Measurements from ENCODE around the gene LGMN.

GRCh38 chr14:92737619-92738188 lies 10.7 kb downstream of the LGMN start:
- TF ChIP-seq CTCF (conservative IDR thresholded peaks at IDR 0.05; ENCODE audit: low read length) (no peak), EZH2phosphoT487 (IDR thresholded peaks at IDR 0.05; ENCODE audit: borderline replicate concordance, low read depth, low read length) (no peak)
